Gastroesophageal sphincter (tissue), 4 donors: ENCODE measurements around the gene ANKDD1B. TPM values are rescaled to one million over a fixed set of nuclear protein-coding genes. Genes with fewer than 3 reads are reported as not detected.
"Not testable (repeated sequence)": the region's sequence is repeated elsewhere in the genome, so short reads cannot be mapped to it uniquely, and the experiment has no call there.

Source experiments
- ATAC-seq: fragments of 150-250 bp; one replicate; pipeline ENCODE4 v1.9.1; 2016; ENCODE audit warnings: mild to moderate bottlenecking, moderate library complexity
- H3K27ac ChIP-seq, 4 donors: fragments of 200-600 bp; sonication (generic) in 3 of 4; 1 replicate in 3 of 4; 2 replicates in 1 of 4; pipeline ENCODE4 v1.5.1; 2016 to 2019
- H3K27me3 ChIP-seq: fragments of 200-600 bp; sonication (generic); one replicate; pipeline ENCODE4 v1.5.1; 2019
- H3K36me3 ChIP-seq, 2 donors: fragments of 200-600 bp; sonication (generic); one replicate each; pipeline ENCODE4 v1.5.1; 2019; ENCODE audit warnings: control low read depth in 1 of 2
- H3K4me1 ChIP-seq, 3 donors: fragments of 200-600 bp; sonication (generic); 1 replicate in 2 of 3; 2 replicates in 1 of 3; pipeline ENCODE4 v1.5.1; 2016 to 2019; ENCODE audit warnings: control low read depth in 2 of 3
- H3K4me3 ChIP-seq, 2 donors: fragments of 200-600 bp; sonication (generic); one replicate each; pipeline ENCODE4 v1.5.1; 2019; ENCODE audit warnings: mild to moderate bottlenecking in 1 of 2, moderate library complexity in 1 of 2
- H3K9me3 ChIP-seq, 3 donors: fragments of 200-600 bp; sonication (generic); one replicate each; pipeline ENCODE4 v1.5.1; 2017 to 2019; ENCODE audit warnings: control low read depth in 2 of 3
- CTCF ChIP-seq, 4 experiments: fragments of 200-600 bp in 2 of 4; fragments of 450-650 bp in 2 of 4; sonication (generic) in 1 of 4; IDR thresholded peaks; one replicate each; pipeline ENCODE4 v1.5.1; 2017 to 2019; ENCODE audit warnings: antibody characterized with exemption in 4 of 4, mild to moderate bottlenecking in 2 of 4, moderate library complexity in 2 of 4
- EP300 ChIP-seq: sonication (generic); formaldehyde crosslinking; IDR thresholded peaks from one replicate; pipeline ENCODE4 v1.6.1; 2017; ENCODE audit warnings: antibody characterized with exemption, mild to moderate bottlenecking
- POLR2A ChIP-seq, 2 donors: fragments of 450-650 bp; IDR thresholded peaks; one replicate each; pipeline ENCODE4 v1.6.1; 2017; ENCODE audit warnings: antibody characterized with exemption in 2 of 2, mild to moderate bottlenecking in 2 of 2, moderate library complexity in 1 of 2
- POLR2AphosphoS5 ChIP-seq: sonication (generic); formaldehyde crosslinking; IDR thresholded peaks from one replicate; pipeline ENCODE4 v1.6.1; 2017; ENCODE audit warnings: antibody characterized with exemption
- WGBS, 2 donors: methylation state at CpG; one replicate each; pipeline ENCODE4 v1.1.5; 2018; ENCODE audit warnings: low coverage in 1 of 2; 5-methylcytosine and 5-hydroxymethylcytosine counted together
- total RNA-seq, 4 donors: library from RNA; depleted of rRNA; stranded (reverse); fragments of >200 nt; gene quantifications; one replicate each; pipeline ENCODE4 v1.1.0, GENCODE V29; 2016

ANKDD1B gene
- total RNA-seq, 4 donors from 2014 or later = 0.20 to 0.94 TPM; not detected in 2

- Histone ChIP-seq H3K27ac (no peak overlapping the region), H3K36me3 (peaks cover 0 to 61% of the 10 kb centered on the region in 2 donors), H3K4me3 (no peak overlapping the region), H3K9me3 (no peaks in the 10 kb centered on the region), H3K4me1 (no peaks in the 10 kb centered on the region), H3K27me3 (no peaks in the 10 kb centered on the region)
- TF ChIP-seq POLR2A (IDR thresholded peaks at IDR 0.05) = no peak
- TF ChIP-seq EP300 = no peak
- TF ChIP-seq CTCF (IDR thresholded peaks at IDR 0.05) = no peak
- TF ChIP-seq POLR2AphosphoS5 = no peak
- ATAC-seq = no peak
These were observed 10.7 kb upstream of the ANKDD1B start for GRCh38 chr5:75600535-75600934.

- no peaks in the 10 kb centered on the region for H3K27me3 ChIP-seq
- no peak overlapping the region for H3K4me3 ChIP-seq
- no peak for ATAC-seq
- no peaks in the 10 kb centered on the region for H3K4me1 ChIP-seq
- WGBS, 2 donors = 100% methylated on average over 1 of the region's 1 CpG
- no peaks in the 10 kb centered on the region for H3K9me3 ChIP-seq
- H3K27ac ChIP-seq = no peak overlapping the region
- H3K36me3 ChIP-seq = peaks cover 0 to 50% of the 10 kb centered on the region in 2 donors
- TF ChIP-seq POLR2A (IDR thresholded peaks at IDR 0.05) = no peak
- no peak for TF ChIP-seq CTCF (IDR thresholded peaks at IDR 0.05)
- no peak for TF ChIP-seq EP300
These were observed 9.7 kb upstream of the ANKDD1B start for GRCh38 chr5:75601567-75601966.

GRCh38 chr5:75601996-75602395, 9.3 kb upstream of the ANKDD1B start:
- TF ChIP-seq CTCF (IDR thresholded peaks at IDR 0.05) = no peak
- Histone ChIP-seq H3K4me1 (no peaks in the 10 kb centered on the region), H3K27me3 (no peaks in the 10 kb centered on the region), H3K36me3 (peaks cover 0 to 46% of the 10 kb centered on the region in 2 donors), H3K9me3 (no peaks in the 10 kb centered on the region), H3K4me3 (no peak overlapping the region), H3K27ac (no peak overlapping the region)
- ATAC-seq = no peak
- 63 to 92% methylated on average over 2 of the region's 3 CpGs for WGBS, 2 donors

- H3K27ac ChIP-seq = no peak overlapping the region
- no peaks in the 10 kb centered on the region for H3K27me3 ChIP-seq
- no peak overlapping the region for H3K4me3 ChIP-seq
- H3K4me1 ChIP-seq = no peaks in the 10 kb centered on the region
- H3K9me3 ChIP-seq = no peaks in the 10 kb centered on the region
- peaks cover 0 to 37% of the 10 kb centered on the region in 2 donors for H3K36me3 ChIP-seq
- TF ChIP-seq POLR2A (IDR thresholded peaks at IDR 0.05) (no peak), CTCF (IDR thresholded peaks at IDR 0.05) (no peak), EP300 (no peak), POLR2AphosphoS5 (no peak)
- ATAC-seq = no peak
These were observed 7.9 kb upstream of the ANKDD1B start for GRCh38 chr5:75603371-75603770.

GRCh38 chr5:75603821-75604220, 7.4 kb upstream of the ANKDD1B start:
- no peaks in the 10 kb centered on the region for H3K27me3 ChIP-seq
- no peak overlapping the region for H3K27ac ChIP-seq
- 83 to 100% methylated on average over 1 to 2 of the region's 2 CpGs for WGBS, 2 donors
- no peak for ATAC-seq
- H3K9me3 ChIP-seq = no peaks in the 10 kb centered on the region
- no peak overlapping the region for H3K4me3 ChIP-seq
- peaks cover 0 to 33% of the 10 kb centered on the region in 2 donors for H3K36me3 ChIP-seq
- no peaks in the 10 kb centered on the region for H3K4me1 ChIP-seq
- no peak for TF ChIP-seq CTCF (IDR thresholded peaks at IDR 0.05)
- no peak for TF ChIP-seq POLR2A (IDR thresholded peaks at IDR 0.05)
- no peak for TF ChIP-seq POLR2AphosphoS5
- TF ChIP-seq EP300 = no peak

GRCh38 chr5:75607341-75607740, 3.9 kb upstream of the ANKDD1B start:
- not testable (repeated sequence) for ATAC-seq, H3K27me3 ChIP-seq, H3K27ac ChIP-seq, H3K36me3 ChIP-seq, H3K9me3 ChIP-seq, H3K4me3 ChIP-seq
- H3K4me1 ChIP-seq = peaks cover 0 to 18% (median 6%) of the 10 kb centered on the region in 3 donors
- WGBS, 2 donors = 90 to 100% methylated on average over 2 to 5 of the region's 5 CpGs
